H1 (cell line): ENCODE measurements around the gene GK2. TPM values are rescaled to one million over a fixed set of nuclear protein-coding genes. Genes with fewer than 3 reads are reported as not detected.

Experiments
- CTCF ChIA-PET: fragments of 300-600 bp; sonication (Branson Sonifier 250); formaldehyde crosslinking; loops from one replicate; lab custom pipeline; 2021; ENCODE audit not compliant: partially characterized antibody; lab: Charles Lee
- POLR2A ChIA-PET: fragments of 300-600 bp; sonication (Branson Sonifier 250); formaldehyde crosslinking; loops from one replicate; lab custom pipeline; 2021; ENCODE audit warnings: inconsistent platforms; ENCODE audit not compliant: partially characterized antibody; lab: Charles Lee
- DNase-seq, 2 experiments: peaks; one replicate each; pipeline versions ENCODE4 v3.0.0 to v3.0.0-alpha.2; 2010 to 2022; ENCODE audit warnings: low spot score in 2 of 2, low read depth in 1 of 2, mixed read lengths in 1 of 2
- FAIRE-seq: peaks from 2 replicates; lab custom pipeline; 2011; peaks lifted over from hg19 to GRCh38; lab: Jason Lieb, UNC
- H2AFZ ChIP-seq: 2 replicates; pipeline ENCODE4 v1.8.1; 2012; ENCODE audit warnings: low read length, inconsistent platforms
- H2AK5ac ChIP-seq: 2 replicates; pipeline ENCODE4 v1.6.1; 2013; ENCODE audit warnings: low read depth, low read length
- H2BK120ac ChIP-seq: replicated peaks from 2 replicates; pipeline ENCODE3; 2013; ENCODE audit warnings: low read depth, low read length, inconsistent platforms
- H2BK12ac ChIP-seq: 2 replicates; pipeline ENCODE4 v1.6.1; 2013; ENCODE audit warnings: low read depth, low read length
- H2BK15ac ChIP-seq: 2 replicates; pipeline ENCODE4 v1.6.1; 2013; ENCODE audit warnings: low read length
- H2BK20ac ChIP-seq: 2 replicates; pipeline ENCODE4 v1.6.1; 2013; ENCODE audit warnings: low read length
- H2BK5ac ChIP-seq: 2 replicates; pipeline ENCODE4 v1.6.1; 2013; ENCODE audit warnings: low read depth, low read length
- H3K14ac ChIP-seq: 2 replicates; pipeline ENCODE4 v1.6.1; 2013; ENCODE audit warnings: inconsistent platforms; ENCODE audit not compliant: insufficient read length
- H3K18ac ChIP-seq: 2 replicates; pipeline ENCODE4 v1.6.1; 2013; ENCODE audit warnings: low read length; ENCODE audit errors: extremely low read depth
- H3K23ac ChIP-seq: 2 replicates; pipeline ENCODE4 v1.6.1; 2013; ENCODE audit warnings: inconsistent platforms; ENCODE audit not compliant: insufficient read length
- H3K23me2 ChIP-seq: 2 replicates; pipeline ENCODE4 v1.6.1; 2013; ENCODE audit warnings: low read depth, low read length
- H3K27ac ChIP-seq: 2 replicates; pipeline ENCODE4 v1.6.1; 2011; ENCODE audit warnings: low read depth, low read length, inconsistent platforms
- H3K27me3 ChIP-seq, 4 experiments: replicated peaks in 1 of 4; 1 replicate in 1 of 4; 2 replicates in 3 of 4; pipeline versions ENCODE4 v1.6.1 to v1.8.1; 2011 to 2013; ENCODE audit warnings: low read length in 3 of 4, mild to moderate bottlenecking in 3 of 4, inconsistent platforms in 2 of 4, mixed read lengths in 2 of 4, moderate library complexity in 1 of 4; ENCODE audit not compliant: control insufficient read depth in 3 of 4, insufficient read depth in 3 of 4; ENCODE audit errors: extremely low read depth in 1 of 4
- H3K36me3 ChIP-seq, 4 experiments: 2 replicates each; pipeline versions ENCODE4 v1.6.1 to v1.8.1; 2011 to 2013; ENCODE audit warnings: mild to moderate bottlenecking in 4 of 4, low read length in 3 of 4, moderate library complexity in 2 of 4, control low read depth in 1 of 4, inconsistent platforms in 1 of 4; ENCODE audit not compliant: insufficient read depth in 4 of 4, control insufficient read depth in 2 of 4
- H3K4ac ChIP-seq: replicated peaks from 2 replicates; pipeline ENCODE3; 2013; ENCODE audit warnings: low read length, low read depth, mixed read lengths, inconsistent platforms; ENCODE audit not compliant: insufficient read length
- H3K4me1 ChIP-seq, 4 experiments: replicated peaks in 1 of 4; 1 replicate in 1 of 4; 2 replicates in 3 of 4; pipeline versions ENCODE4 v1.6.1 to v1.8.1; 2011 to 2013; ENCODE audit warnings: low read length in 3 of 4, inconsistent platforms in 2 of 4, mixed read lengths in 1 of 4; ENCODE audit not compliant: insufficient read depth in 4 of 4, control insufficient read depth in 3 of 4
- H3K4me2 ChIP-seq, 2 experiments: 2 replicates each; pipeline versions ENCODE4 v1.6.1 to v1.8.1; 2011 to 2013; ENCODE audit warnings: low read depth in 2 of 2, low read length in 2 of 2, control low read depth in 1 of 2, inconsistent platforms in 1 of 2, mild to moderate bottlenecking in 1 of 2; ENCODE audit not compliant: insufficient read depth in 1 of 2
- H3K4me3 ChIP-seq, 4 experiments: fragments of 200-600, 300-600 bp in 1 of 4; sonication (generic), shearing (Covaris generic), sonication (Bioruptor Twin) in 1 of 4; 2 replicates each; pipeline versions ENCODE4 v1.5.1 to v1.8.1; 2011 to 2016; ENCODE audit warnings: low read length in 4 of 4, low read depth in 3 of 4, control low read depth in 2 of 4, inconsistent platforms in 2 of 4, mild to moderate bottlenecking in 2 of 4, mixed read lengths in 1 of 4, moderate library complexity in 1 of 4; ENCODE audit not compliant: insufficient read depth in 2 of 4; ENCODE audit errors: extremely low read depth in 1 of 4
- H3K56ac ChIP-seq: replicated peaks from 2 replicates; pipeline ENCODE3; 2013; ENCODE audit warnings: low read depth, mild to moderate bottlenecking, mixed read lengths, low read length, inconsistent platforms; ENCODE audit not compliant: insufficient read length
- H3K79me1 ChIP-seq: 2 replicates; pipeline ENCODE4 v1.6.1; 2013; ENCODE audit warnings: low read depth, low read length, control low read depth
- H3K79me2 ChIP-seq, 2 experiments: 2 replicates each; pipeline versions ENCODE4 v1.6.1 to v1.8.1; 2012 to 2013; ENCODE audit warnings: low read length in 2 of 2, mild to moderate bottlenecking in 2 of 2, inconsistent platforms in 1 of 2; ENCODE audit not compliant: insufficient read depth in 2 of 2, control insufficient read depth in 1 of 2
- H3K9ac ChIP-seq, 4 experiments: replicated peaks in 1 of 4; 1 replicate in 1 of 4; 2 replicates in 3 of 4; pipeline versions ENCODE4 v1.6.1 to v1.8.1; 2011 to 2013; ENCODE audit warnings: low read depth in 3 of 4, low read length in 3 of 4, control low read depth in 2 of 4, mild to moderate bottlenecking in 2 of 4, moderate library complexity in 2 of 4, inconsistent platforms in 1 of 4; ENCODE audit errors: extremely low read depth in 1 of 4
- H3K9me3 ChIP-seq, 2 experiments: 2 replicates each; pipeline versions ENCODE4 v1.6.1 to v1.8.1; 2012 to 2013; ENCODE audit warnings: mild to moderate bottlenecking in 2 of 2, moderate library complexity in 2 of 2, control low read depth in 1 of 2, inconsistent platforms in 1 of 2, low read depth in 1 of 2, low read length in 1 of 2, mixed read lengths in 1 of 2; ENCODE audit not compliant: insufficient read depth in 2 of 2
- H4K20me1 ChIP-seq, 2 experiments: replicated peaks in 1 of 2; 2 replicates each; pipeline versions ENCODE3 to v1.8.1; 2011 to 2013; ENCODE audit warnings: inconsistent platforms in 2 of 2, low read length in 2 of 2, mild to moderate bottlenecking in 1 of 2; ENCODE audit not compliant: insufficient read depth in 2 of 2, control insufficient read depth in 1 of 2
- H4K5ac ChIP-seq: 2 replicates; pipeline ENCODE4 v1.6.1; 2013; ENCODE audit warnings: low read length, low read depth, mixed read lengths, inconsistent platforms; ENCODE audit not compliant: insufficient read length
- H4K8ac ChIP-seq: 2 replicates; pipeline ENCODE4 v1.8.0; 2013; ENCODE audit warnings: mild to moderate bottlenecking, moderate library complexity, low read length, inconsistent platforms; ENCODE audit not compliant: insufficient read depth; ENCODE audit errors: extremely low read depth
- H4K91ac ChIP-seq: replicated peaks from 2 replicates; pipeline ENCODE3; 2013; ENCODE audit warnings: low read length, mixed read lengths, inconsistent platforms; ENCODE audit not compliant: insufficient read length
- BCL11A ChIP-seq, 2 experiments: IDR thresholded peaks; one replicate each; pipeline ENCODE4 v1.6.1; 2011; ENCODE audit warnings: low read depth in 2 of 2, low read length in 2 of 2, mild to moderate bottlenecking in 2 of 2
- CBX5 ChIP-seq: fragments of 300-800, 300-1000 bp; sonication (generic); IDR thresholded peaks from 2 replicates; pipeline ENCODE4 v1.7.1; 2016; ENCODE audit warnings: antibody characterized with exemption, low read length, low read depth
- CBX8 ChIP-seq: fragments of 300-800, 300-1000 bp; sonication (generic); IDR thresholded peaks from 2 replicates; pipeline ENCODE4 v1.7.1; 2016; ENCODE audit warnings: low read depth, low read length, borderline replicate concordance
- HDAC2 ChIP-seq, 2 experiments: fragments of 300-600 bp in 1 of 2; sonication (generic) in 1 of 2; IDR thresholded peaks; 2 replicates each; pipeline ENCODE4 v1.6.1; 2011 to 2012; ENCODE audit warnings: low read depth in 2 of 2, low read length in 2 of 2, mild to moderate bottlenecking in 2 of 2, moderate library complexity in 2 of 2, borderline replicate concordance in 1 of 2, inconsistent platforms in 1 of 2
- JUN ChIP-seq: IDR thresholded peaks from 2 replicates; pipeline ENCODE4 v1.6.1; 2011; ENCODE audit warnings: low read depth, mild to moderate bottlenecking, improper control_type of control experiment, low read length
- JUND ChIP-seq: IDR thresholded peaks from 2 replicates; pipeline ENCODE4 v1.6.1; 2011; ENCODE audit warnings: mild to moderate bottlenecking, improper control_type of control experiment, low read length
- KDM5A ChIP-seq: fragments of 200-600 bp; IDR thresholded peaks from 2 replicates; pipeline ENCODE4 v1.7.1; 2012; ENCODE audit warnings: mild to moderate bottlenecking, low read length, inconsistent platforms, mixed read lengths
- NANOG ChIP-seq: IDR thresholded peaks from 2 replicates; pipeline ENCODE4 v1.6.1; 2011; ENCODE audit warnings: low read length, low read depth, mild to moderate bottlenecking, inconsistent platforms; ENCODE audit not compliant: insufficient read depth, poor library complexity, severe bottlenecking
- POLR2A ChIP-seq, 2 experiments: IDR thresholded peaks; 1 replicate in 1 of 2; 2 replicates in 1 of 2; pipeline ENCODE4 v1.6.1; 2011; ENCODE audit warnings: low read depth in 2 of 2, low read length in 2 of 2, mild to moderate bottlenecking in 2 of 2; ENCODE audit errors: control extremely low read depth in 1 of 2
- SAP30 ChIP-seq: fragments of 300-600 bp; sonication (generic); IDR thresholded peaks from 2 replicates; pipeline ENCODE4 v1.7.1; 2012; ENCODE audit warnings: low read length, moderate library complexity, mild to moderate bottlenecking, inconsistent platforms; ENCODE audit not compliant: insufficient read depth, insufficient replicate concordance
- SIRT6 ChIP-seq: IDR thresholded peaks from one replicate; pipeline ENCODE4 v1.7.1; 2012; ENCODE audit warnings: low read length, inconsistent platforms
- SIX5 ChIP-seq: IDR thresholded peaks from 2 replicates; pipeline ENCODE4 v1.6.1; 2011; ENCODE audit warnings: mild to moderate bottlenecking, low read depth, low read length
- polyA plus RNA-seq, 7 experiments: library from polyadenylated mRNA; depleted of rRNA in 3 of 7; stranded (reverse) in 5 of 7; unstranded in 2 of 7; fragments of >200 nt in 5 of 7; fragments of 200-250 nt in 2 of 7; gene quantifications; 1 replicate in 5 of 7; 2 replicates in 1 of 7; 4 replicates in 1 of 7; pipeline versions ENCODE4 v1.2.1 to v1.2.3, GENCODE V29; 2011 to 2013; ENCODE audit warnings: missing spikeins in 2 of 7, mixed read lengths in 2 of 7
- total RNA-seq: library from RNA; stranded (reverse); fragmentation: NEBNext Ultra II Directional; extraction: Animal tissue kit (Norgen Biotek cat#: 25700); gene quantifications from 2 replicates; pipeline ENCODE4 v1.2.1, GENCODE V29; 2021
- TF ChIP-seq, protein P1 (sequence below): IDR thresholded peaks from 2 replicates; pipeline ENCODE4 v1.6.1; 2011; ENCODE audit warnings: low read depth, mild to moderate bottlenecking, low read length; ENCODE audit not compliant: insufficient read depth
- TF ChIP-seq, protein P2 (sequence below): IDR thresholded peaks from 2 replicates; pipeline ENCODE4 v1.6.1; 2012; ENCODE audit warnings: inconsistent platforms

GK2 gene
- total and polyA plus RNA-seq, 2 of the 8 experiments (the other 6 are each of a cell fraction or from before 2014, with no cell fraction given): not detected

DNA sequence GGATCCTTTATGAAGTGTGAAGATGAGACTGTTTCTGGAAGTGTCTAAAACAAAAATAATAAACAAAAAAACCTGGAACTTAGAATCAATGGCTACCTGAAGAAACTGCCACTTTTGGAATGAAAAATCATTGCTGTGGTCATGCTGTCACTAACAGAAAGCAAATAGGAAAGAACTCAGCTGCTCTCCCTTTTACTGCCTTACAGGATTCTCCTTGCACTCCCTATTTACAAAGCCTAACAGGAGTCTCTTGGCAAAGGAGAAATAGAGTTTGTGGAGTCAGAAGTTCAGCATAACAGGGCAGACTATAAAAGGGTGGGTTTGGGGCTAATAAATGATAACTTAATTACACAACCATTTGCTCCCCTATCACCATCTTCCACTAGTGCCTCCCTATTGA lies 19.0 kb upstream of the GK2 start:
- POLR2A ChIA-PET: no interaction called here
- Histone ChIP-seq H3K14ac (no peak overlapping the region), H3K4me3 (no peak overlapping the region), H2BK120ac (no peak overlapping the region), H2AFZ (peak overlapping the region; percentile 70; the same call in 1 of the 2 replicates), H3K18ac (no peak overlapping the region), H3K4ac (no peak overlapping the region), H3K56ac (no peak overlapping the region), H3K36me3 (no peaks in the 10 kb centered on the region), H4K8ac (no peak overlapping the region), H2BK12ac (no peak overlapping the region), H4K5ac (no peak overlapping the region), H3K23me2 (no peaks in the 10 kb centered on the region; the same call in 1 of the 2 replicates), H3K23ac (no peak overlapping the region), H3K27me3 (no peaks in the 10 kb centered on the region)
- DNase-seq: no peak
- TF ChIP-seq POLR2A (IDR thresholded peaks at IDR 0.05; ENCODE audit: control extremely low read depth in 1 of 2, low read depth in 2 of 2, low read length in 2 of 2) (no peak), JUND (no peak), CBX5 (no peak), CBX8 (no peak), SIRT6 (no peak), SIX5 (no peak), HDAC2 (IDR thresholded peaks at IDR 0.05; ENCODE audit: borderline replicate concordance in 1 of 2, low read depth in 2 of 2, low read length in 2 of 2) (no peak), JUN (no peak), NANOG (no peak), SAP30 (no peak), BCL11A (IDR thresholded peaks at IDR 0.05; ENCODE audit: low read depth in 2 of 2, low read length in 2 of 2) (no peak), KDM5A (no peak)
- TF ChIP-seq, protein P1, sequence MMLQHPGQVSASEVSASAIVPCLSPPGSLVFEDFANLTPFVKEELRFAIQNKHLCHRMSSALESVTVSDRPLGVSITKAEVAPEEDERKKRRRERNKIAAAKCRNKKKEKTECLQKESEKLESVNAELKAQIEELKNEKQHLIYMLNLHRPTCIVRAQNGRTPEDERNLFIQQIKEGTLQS: no peak
- TF ChIP-seq, protein P2, sequence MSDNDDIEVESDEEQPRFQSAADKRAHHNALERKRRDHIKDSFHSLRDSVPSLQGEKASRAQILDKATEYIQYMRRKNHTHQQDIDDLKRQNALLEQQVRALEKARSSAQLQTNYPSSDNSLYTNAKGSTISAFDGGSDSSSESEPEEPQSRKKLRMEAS: no peak
- TF ChIP-seq, all 59 proteins: peak for 0
- Histone ChIP-seq H2BK20ac (no peak overlapping the region), H3K4me2 (no peak overlapping the region), H3K27ac (no peak overlapping the region), H2BK15ac (no peak overlapping the region), H3K4me1 (no peaks in the 10 kb centered on the region), H3K9me3 (no peaks in the 10 kb centered on the region), H2BK5ac (no peak overlapping the region), H4K91ac (no peak overlapping the region), H3K9ac (no peak overlapping the region), H2AK5ac (no peak overlapping the region), H4K20me1 (no peaks in the 10 kb centered on the region), H3K79me2 (no peaks in the 10 kb centered on the region), H3K79me1 (no peaks in the 10 kb centered on the region)
- FAIRE-seq: no peak
- CTCF ChIA-PET: no interaction called here
